Myocyte (in vitro differentiated cells): ENCODE results near the gene HDAC7. TPM values are rescaled to one million over a fixed set of nuclear protein-coding genes. Genes with fewer than 3 reads are reported as not detected.

ENCODE experiments used
- DNase-seq: peaks from one replicate; pipeline ENCODE4 v3.0.0-alpha.2; 2012; ENCODE audit warnings: low read depth
- total RNA-seq: library from RNA; depleted of rRNA; stranded (reverse); fragments of >200 nt; gene quantifications from 2 replicates; pipeline ENCODE4 v1.2.3, GENCODE V29; 2014

The HDAC7 gene
- total RNA-seq, 1 donor from 2014 or later, result 13.8 TPM

DNA sequence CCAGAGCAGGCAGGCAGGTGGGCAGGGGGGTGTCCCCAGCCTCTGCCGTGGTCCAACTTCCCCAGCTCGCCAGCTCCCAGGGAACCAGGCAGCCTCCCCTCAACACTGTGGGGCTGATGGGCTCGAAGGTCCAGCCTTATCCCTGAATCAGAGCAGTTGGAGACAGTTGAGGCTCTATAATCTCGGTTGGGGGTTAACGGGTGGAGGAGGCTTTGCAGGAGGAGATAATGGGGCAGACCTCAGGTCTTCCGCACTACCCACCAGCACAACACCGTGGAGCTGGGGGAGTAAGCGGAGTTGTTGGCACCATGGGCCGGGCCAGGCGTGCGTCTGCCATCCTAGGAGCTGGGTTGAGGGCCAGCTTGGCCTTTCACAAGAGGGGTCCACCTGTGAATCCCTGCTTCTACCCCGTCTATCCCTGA, 13.9 kb upstream of the HDAC7 start:
- no peak for DNase-seq

DNA sequence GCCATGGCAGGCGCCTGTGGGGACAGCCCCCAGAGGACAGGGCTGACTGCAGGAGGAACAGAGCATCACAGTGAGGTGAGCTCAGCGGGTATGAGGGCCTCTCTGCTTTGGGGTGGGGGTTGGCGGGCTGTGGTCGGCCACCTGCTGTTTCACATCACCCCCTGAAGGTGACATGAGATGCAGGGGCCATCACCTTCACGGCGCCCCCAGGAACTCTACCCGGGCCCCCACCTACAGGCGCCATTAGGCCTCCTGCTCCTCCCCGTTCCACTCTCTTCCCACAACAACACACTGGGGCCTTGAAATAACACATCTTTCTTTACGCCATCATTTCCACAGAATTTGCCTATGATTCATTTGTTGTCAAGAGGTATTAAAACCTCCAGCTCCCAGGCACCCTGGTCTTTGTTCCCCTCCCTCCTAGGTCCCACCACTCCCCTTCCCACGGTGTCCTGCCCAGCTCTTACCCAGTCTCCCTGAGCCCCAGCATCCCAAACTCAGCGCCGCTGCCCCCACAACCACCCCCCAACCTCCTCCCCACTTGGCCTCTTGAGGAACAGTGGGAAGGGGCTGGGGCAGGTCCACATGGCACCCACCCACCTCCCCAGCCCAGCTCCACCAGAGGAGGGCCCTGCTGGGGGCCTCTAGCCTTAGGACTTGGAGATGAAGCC, 12.7 kb upstream of the HDAC7 start:
- DNase-seq, result no peak

DNA sequence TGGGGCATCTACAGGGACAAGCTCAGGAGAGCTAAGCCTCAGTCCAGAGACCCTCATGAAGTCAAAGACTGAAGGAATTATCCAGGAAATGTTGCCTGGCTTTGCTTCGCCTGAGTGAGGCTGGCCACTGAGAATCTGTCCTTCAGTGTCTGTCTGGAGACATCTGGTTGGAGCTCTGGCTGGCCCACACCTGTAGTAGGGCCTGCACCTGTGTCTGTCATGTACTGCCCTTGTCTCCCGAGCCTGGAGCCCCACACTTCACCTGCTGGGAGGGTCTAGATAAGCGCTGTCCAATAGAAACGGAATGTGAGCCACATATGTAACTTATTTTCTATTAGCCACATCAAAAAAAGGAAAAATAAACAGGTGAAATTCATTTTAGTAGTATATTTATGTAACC, 9.9 kb upstream of the HDAC7 start:
- DNase-seq, result peak; percentile 69

DNA sequence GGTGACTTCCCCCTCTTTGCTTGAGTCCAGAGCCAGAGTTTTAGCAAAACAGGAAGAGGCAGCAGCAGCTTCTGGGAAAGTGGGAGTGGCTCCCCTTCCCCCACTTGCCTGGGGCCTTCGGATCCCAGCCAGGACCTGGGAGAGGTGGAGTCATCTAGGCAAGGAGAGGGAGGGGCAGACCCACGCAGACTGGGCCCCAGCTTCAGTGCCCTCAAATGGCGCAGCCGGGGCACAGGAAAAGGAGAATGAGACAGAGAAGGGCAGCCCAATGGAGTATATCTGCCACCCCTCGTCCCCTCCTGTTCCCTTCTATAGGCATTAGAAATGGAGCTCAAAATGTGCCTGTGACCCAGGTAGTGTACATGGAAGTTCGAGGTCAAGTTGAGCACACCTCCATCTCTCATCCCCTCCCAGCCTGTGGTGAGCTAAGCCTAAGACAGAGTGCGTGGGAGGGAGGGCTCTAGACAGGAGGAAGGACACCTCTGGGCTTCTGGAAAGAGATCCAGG, 9.3 kb upstream of the HDAC7 start:
- DNase-seq, result peak; percentile 53

DNA sequence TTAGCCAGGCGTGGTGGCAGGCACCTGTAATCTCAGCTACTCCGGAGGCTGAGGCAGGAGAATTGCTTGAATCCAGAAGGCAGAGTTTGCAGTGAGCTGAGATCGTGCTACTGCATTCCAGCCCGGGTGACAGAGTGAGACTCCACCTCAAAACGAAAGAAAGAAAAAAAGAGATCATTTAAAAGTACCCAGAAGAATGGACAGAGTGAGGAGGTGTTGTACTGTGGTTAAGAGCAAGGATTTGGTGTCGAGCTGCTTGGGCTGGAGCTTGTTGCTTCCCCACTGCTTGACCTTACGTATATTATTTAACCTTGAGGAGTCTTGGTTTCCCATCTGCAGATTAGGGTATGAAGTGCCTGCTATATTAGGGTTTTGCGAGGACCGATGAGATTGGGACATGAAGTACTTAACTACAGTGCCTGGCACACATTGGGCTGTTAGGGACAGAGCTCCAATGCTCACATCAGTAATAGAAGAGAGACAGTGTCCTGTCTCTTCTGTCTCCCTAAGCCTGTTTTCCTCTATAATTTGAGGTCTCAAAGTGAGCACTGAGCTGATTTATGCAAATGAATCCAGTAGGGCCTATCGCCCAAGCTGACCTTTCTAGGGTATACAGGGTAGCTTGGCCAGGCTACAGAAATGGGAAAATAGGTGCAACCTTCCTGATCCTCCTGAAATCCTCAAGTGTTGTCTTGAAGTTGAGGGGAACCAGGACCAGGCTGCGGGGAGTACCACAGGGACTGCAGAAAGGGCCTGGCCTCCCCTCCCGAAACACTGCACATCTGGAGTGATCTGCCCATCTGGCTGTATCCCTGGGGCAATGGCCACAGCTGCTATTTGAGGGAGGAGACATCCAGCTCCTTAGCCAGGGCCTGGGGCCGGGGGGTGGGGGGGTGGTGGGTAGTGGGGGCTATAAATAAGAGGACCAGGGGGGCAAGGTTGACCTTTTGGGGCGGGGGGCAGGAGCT, 8.6 kb upstream of the HDAC7 start:
- no peak for DNase-seq

DNA sequence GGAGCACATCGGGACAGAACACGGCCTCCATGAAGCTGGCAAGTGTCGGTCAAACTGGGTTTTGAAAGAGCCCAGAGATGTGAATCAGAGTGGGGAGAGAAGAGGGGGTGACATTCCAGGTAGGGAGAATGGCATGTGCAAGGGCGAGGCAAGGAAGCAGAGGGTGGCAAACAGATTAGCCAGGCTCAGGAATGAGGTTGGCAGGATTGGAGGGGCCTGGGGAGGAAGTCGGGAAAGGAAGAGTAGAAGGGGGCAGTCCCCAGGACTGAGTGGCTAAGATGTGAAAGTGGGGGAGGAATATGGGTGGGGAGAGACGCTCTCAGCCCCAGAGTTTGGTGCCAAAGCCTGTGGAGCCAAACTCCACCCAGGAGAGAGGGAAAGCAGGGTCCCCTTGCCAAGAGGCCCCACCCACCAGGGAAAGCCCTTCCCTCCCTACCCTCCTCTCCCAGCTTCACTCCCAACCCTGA, 5.5 kb upstream of the HDAC7 start:
- no peak for DNase-seq

DNA sequence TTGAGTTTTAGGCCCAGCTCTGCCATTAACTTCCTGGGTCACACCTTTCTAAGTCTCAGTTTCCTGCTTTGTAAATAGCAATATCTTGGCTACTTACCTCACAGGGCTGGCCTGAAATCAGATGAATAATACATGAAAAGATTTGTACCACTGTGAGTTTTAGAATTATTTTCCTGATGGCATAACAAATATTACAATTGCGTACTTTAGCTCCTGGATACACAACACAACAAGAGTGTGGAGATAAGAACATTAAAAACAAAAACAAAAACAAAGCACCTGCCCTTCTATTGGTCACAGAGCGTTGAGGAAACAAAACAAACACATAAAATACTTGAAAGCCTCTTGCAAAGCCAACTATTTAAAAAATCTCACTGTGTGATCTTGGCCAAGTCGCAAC, 4.9 kb upstream of the HDAC7 start:
- no peak for DNase-seq

DNA sequence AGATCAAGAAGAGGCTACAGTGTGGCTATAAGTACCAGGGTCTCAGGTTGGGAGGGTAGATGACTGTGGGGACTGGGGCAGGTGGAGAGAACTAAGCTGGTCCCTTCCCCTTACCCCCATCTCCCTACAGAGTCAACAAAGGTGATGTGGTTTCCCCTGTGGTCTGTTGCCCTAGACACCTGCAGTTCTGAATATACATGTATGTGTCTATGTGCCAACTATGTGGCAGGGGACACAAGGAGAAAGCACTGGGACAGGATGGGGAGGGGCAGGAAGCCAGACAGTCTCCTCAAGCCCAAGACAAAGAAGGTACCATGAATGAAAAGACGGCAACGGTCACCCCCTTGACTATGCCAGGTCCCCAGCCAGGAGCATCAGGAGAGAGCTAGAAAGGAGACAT, 4.5 kb upstream of the HDAC7 start:
- DNase-seq, result no peak

DNA sequence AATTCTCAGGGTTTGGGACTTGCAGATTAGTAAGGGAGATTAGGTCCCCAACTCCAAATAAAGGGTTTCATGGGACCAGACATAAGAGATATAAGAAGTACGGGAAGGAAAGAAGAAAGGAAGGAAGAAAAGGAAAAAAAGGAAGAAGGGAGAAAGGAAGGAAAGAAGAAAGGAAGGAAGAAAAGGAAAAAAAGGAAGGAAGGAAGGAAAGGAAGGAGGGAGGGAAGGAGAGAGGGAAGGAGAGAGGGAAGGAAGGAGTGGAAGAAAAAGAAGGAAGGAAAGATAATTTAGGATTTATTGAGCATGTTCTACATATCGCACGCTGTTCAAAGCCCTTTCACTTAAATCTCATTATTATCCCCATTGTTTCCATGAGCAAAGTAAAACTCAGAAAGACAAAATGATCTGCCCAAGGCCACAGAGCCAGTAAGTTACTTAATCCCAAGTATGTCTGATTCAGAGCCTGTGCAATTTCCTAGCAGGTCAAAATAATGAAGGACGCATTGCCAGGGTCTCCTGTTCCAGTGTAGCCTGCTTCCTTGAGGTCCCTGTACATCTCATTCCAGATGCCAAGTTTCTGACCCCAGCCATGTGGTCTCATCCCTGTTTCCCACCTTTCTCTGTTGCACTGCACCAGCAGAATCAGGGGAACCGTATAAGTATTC, 3.9 kb upstream of the HDAC7 start:
- DNase-seq, result no peak

DNA sequence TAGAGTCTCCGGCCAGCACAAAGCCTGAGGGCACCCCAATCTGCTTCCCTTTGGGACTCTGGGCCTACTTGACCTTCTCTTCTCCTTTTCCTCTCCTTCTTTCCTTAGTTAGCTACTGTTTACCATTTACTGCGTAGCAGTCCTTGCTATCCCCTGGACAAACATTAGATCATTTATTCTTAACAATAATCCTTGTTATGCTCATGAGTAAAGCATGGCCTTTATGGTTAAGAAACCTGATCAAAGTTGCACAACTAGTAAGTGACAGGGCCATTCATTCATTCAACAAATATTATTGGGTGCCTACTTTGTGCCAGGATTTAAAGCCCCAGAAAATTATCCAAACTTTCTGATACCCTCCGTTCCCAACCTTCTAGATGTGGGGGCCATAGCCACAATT, 3.2 kb upstream of the HDAC7 start:
- DNase-seq, result no peak

DNA sequence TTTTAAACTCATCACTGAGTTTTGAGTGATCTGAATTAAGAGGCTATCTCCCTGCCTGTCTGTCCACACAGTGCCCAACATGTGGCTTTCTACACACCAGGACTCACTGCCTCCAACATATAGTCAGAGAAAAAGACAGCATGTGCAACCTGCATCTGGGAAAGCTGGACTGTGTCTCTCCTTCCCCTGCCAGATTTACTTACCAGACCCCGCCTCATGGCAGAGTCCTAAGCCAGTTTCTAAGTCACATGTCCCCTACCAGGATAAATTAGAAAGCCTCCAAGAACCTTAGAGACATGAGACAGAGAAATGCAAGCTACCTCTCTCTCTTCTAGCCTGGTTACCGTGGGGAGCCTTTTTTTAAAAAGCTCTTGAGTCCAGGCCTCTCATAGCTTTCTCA, 2.7 kb upstream of the HDAC7 start:
- DNase-seq, result no peak

DNA sequence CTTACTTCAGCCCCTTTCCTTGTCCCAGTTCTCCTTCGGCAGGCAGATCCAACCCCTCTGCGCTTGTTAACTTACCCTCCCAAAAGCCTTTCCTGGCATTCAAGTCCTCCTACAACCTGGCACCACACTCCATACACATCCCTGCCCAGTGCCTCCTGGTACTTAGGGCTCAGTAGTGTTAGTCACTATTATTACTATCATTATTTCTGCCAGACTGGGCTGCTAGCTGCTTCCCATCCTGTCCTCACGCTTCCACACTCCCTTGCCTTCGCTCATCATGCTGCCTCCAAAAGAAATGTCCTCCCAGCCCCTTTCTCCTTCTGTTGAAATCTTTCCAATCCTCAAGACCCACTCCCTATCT, 1.6 kb upstream of the HDAC7 start:
- DNase-seq, result no peak

DNA sequence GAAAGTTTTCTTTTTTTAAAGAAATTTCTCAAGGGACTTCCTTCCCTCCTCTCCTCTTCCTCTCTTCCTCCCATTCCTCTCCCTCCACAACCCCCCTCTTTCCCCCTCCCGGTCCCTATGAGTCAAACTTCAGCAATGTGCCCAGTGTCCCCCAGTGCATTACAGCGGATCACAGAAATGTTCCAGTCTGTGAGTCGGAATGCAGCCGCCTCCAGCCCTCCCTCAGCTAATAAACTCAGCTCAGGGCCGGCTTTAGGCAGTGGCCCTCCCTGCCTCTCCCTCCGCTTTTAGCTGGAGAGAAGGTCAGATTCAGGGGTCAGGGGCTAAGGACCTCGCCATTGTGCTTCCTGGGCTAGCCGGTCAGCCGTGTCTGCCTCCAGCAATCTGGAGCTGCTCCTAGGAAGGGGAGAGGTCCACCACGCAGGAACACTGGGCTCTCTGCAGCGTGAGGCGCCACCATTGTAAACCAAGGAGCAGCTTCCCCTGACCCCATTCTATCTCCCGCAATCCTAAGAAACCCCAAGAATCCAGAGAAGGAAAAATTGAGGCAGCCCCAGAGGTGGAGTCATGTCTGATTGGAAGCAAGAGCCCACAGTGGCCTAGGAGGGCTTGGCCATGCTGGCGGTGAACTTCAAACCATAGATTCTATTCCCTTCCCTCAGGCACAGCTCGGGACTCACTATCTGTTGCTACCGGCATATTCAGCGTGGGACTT, 1.1 kb upstream of the HDAC7 start:
- DNase-seq, result peak; percentile 96

DNA sequence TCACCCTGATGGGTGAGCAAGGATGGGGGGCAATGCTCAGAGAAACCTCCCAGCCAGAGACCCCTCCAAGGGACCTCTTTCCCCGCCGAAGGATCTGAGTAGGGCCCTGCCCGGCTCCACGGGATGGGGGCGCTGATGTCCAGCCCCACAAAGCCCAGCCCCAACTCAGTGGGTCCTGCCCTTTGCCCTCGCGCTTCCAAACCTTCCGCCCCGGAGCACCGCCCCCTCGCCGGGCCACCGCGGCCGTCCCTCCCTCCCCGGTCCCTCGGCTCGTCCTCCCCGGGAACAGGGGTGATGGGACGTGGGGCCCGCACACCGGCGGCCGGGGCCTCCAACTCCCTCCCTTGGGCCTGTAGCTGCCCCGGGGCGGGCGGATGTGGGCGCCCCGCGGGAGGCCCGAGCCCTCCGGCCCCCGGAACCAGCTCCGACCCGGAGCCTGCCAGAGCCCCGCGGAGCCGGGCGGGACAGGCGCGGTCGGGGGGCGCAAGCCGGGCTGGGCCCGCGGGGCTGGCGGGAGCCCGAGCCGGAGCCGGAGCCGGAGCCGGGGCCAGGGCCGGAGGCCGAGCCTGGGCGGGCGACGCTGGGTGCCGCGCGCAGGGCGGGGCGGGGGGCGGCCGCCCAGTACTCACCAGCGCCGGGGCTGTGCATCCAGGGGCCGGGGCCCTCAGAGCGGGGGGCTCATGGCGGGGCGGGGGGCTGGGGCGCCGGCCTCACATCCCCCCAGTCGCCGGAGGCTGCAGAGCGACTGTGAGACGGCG, 386 bp downstream of the HDAC7 start:
- peak; percentile 73 for DNase-seq

DNA sequence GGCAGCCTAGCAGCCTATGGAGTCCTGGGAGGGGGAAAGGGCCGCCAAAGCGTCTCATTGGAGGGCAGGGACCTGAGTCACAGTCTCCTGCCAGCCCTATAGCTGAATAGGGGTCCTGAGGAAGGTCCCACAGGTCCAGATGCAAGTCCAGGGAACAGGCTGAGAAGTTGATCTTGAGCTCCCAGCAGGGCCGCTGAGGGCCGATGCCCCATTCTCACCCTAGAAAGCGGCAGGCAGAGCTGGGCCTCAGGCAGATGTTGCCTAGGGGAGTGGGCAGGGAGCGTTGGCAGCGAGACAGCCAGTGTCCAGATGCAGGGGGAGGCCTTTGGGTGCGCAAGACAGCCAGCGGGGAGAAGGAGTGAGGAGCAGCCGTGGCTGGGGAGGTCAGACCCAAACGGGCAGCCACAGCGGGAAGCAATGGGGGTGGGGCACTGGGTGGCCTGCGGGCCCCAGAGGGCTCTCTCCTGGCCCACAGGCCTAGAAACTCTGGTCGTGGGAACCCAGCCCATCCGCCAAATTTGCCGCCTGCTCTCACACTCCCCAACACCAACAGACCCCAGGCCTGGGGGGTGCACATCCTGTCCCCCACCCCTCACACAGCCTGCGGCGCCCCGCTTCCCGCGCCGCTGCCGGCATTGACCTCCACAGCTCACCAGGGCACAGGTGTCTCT, 1.1 kb downstream of the HDAC7 start:
- peak; percentile 42 for DNase-seq

DNA sequence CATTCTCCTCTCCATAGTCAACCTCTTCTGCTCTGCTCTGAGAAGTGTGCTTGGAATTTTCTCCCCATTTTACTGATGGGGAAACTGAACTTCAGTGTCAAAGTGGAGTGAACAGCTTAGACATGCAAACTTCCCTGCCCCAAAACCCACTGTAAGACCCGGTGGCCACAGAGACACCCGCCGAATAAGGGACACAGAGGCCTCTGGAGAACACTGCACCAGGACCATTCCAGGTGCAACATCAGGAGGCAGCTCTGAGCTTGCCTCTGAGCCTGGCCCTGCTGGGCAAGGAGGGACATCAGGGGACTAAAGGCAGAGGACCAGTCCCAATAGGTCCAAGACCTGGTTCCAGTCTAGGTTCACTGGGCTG, 1.7 kb downstream of the HDAC7 start:
- no peak for DNase-seq

DNA sequence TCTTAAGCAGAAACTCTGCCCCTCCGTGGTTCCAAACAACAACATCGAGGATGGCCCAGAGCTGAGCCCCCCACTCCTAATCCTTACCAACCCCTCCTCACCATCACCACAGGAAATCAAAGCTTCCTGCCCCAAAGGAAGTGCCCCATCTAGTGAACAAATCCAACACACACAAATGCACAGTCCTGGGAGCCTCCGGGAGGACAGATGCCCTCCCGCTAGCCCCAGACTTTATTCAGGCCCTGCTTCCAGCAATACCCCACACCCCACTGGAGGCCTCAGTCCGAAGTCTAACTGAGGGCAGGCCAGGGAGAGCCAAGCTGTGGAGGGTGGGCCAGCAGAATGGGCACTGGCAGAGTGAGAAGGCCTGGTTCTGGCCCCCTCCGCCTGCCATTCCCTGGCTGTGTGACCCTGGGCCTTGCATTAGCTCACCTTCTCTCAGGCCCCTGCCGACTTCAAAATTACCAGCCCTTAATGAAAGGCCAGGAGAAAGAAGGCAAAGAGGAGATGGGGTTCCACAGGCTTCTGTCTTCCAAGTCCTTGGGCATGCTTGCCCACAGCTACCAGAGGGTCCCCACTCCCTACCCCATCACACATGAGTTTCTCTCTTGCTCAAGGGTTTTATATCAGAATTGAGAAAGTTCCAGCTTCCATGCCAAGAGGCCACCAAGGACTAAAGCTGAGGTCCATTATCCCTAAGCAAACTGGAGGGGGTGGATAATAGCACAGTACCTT, 2.3 kb downstream of the HDAC7 start:
- no peak for DNase-seq

DNA sequence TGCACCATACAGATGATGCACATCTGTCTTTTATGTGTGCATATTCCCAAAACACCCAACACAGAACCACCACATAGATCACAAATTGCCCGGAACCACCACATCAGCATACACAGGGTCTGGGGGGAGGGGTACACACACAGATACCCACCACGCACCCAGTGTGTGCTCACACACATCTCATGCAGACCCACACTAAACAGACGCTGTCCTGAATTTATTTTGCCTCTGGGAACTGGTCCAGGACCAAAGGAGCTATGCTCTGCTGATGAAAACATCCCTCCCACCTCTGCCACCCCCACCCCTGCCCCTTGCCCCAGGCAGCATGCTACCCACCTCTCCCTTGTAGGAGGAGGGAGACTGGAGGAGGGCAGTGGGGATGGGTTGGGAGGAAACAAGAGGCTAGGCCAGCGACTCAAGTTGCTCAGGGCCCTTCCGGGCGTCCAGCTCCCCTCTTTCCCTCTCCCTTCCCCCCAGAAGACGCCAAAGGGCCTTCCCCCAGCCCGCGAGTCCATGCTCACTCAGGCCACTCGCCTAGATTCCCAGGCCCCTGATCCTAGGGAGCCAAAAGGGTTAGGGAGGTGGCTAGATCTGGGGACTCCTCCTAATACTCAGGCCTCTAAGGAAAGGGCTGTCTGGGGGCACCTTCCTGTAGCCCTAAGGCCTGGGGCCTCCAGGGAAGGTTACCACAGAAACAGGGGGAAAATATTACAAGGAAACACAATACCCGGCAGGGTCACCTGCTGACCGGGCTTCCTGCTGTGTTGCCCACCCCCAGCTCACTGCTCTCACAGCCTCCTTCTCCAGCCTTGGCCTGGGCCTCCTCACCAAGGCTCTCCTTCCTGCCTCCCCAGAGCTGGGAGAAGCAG, 3.1 kb downstream of the HDAC7 start:
- no peak for DNase-seq
